Measurements from ENCODE around the gene PACS2. TPM values are rescaled to one million over a fixed set of nuclear protein-coding genes. Genes with fewer than 3 reads are reported as not detected.
A peak's percentile ranks its signal among the peaks of the same experiment; 100 is the strongest.

PACS2 gene
- total RNA-seq, 1 experiment from 2014 or later = 72.5 TPM

GRCh38 chr14:105433161-105433605, 118.6 kb downstream of the PACS2 start:
- Histone ChIP-seq H3K18ac (ENCODE audit: insufficient read length, low read depth, low read length) (no peak overlapping the region), H2AK5ac (ENCODE audit: insufficient read length, low read length) (no peak overlapping the region), H4K8ac (replicated peaks; ENCODE audit: insufficient read length, low read depth, low read length) (no peak overlapping the region), H3K4me1 (ENCODE audit: insufficient read depth, low read length) (no peaks in the 10 kb centered on the region), H3K23me2 (ENCODE audit: insufficient read length, low read depth, low read length, poor library complexity, severe bottlenecking) (no peaks in the 10 kb centered on the region), H4K20me1 (ENCODE audit: control insufficient read depth, insufficient read depth, insufficient read length) (no peaks in the 10 kb centered on the region), H2BK12ac (ENCODE audit: insufficient read length, low read depth, low read length) (no peak overlapping the region), H4K91ac (ENCODE audit: insufficient read length, low read depth, low read length) (no peak overlapping the region), H3K4ac (ENCODE audit: low read depth, low read length) (no peak overlapping the region), H4K5ac (ENCODE audit: insufficient read length, low read depth, low read length) (no peak overlapping the region), H2BK120ac (ENCODE audit: low read depth, low read length, poor library complexity, severe bottlenecking) (no peak overlapping the region), H3K4me2 (ENCODE audit: insufficient read depth, insufficient read length, low read length) (no peak overlapping the region), H3K9ac (ENCODE audit: extremely low read depth, insufficient read length, low read length) (no peak overlapping the region), H3K27ac (ENCODE audit: insufficient read length, low read depth, low read length) (no peak overlapping the region), H2BK5ac (ENCODE audit: insufficient read length, low read length) (no peak overlapping the region), H3K14ac (ENCODE audit: insufficient read depth, low read length) (no peak overlapping the region), H3K27me3 (ENCODE audit: insufficient read depth, low read length) (no peaks in the 10 kb centered on the region), H2AFZ (ENCODE audit: low read length) (no peak overlapping the region), H3K79me2 (ENCODE audit: insufficient read depth, low read length) (peaks cover 34% of the 10 kb centered on the region; the same call in 1 of the 2 replicates), H3K79me1 (ENCODE audit: insufficient read depth, low read depth, low read length, poor library complexity, severe bottlenecking) (peaks cover 14% of the 10 kb centered on the region), H2BK20ac (ENCODE audit: low read depth, low read length, poor library complexity, severe bottlenecking) (no peak overlapping the region), H3T11ph (ENCODE audit: low read length) (no peak overlapping the region), H3K56ac (ENCODE audit: insufficient read length, low read depth, low read length) (no peak overlapping the region), H3K9me3 (ENCODE audit: control insufficient read depth, low read depth, low read length) (no peaks in the 10 kb centered on the region), H3K23ac (ENCODE audit: insufficient read length, low read depth, low read length) (no peak overlapping the region), H2BK15ac (ENCODE audit: low read depth, low read length) (no peak overlapping the region)
- Mint-ChIP-seq H3K9me3 (no peaks in the 10 kb centered on the region), H3K4me1 (peaks cover 13 to 14% of the 10 kb centered on the region in 2 experiments), H3K27me3 (ENCODE audit: low read depth) (no peaks in the 10 kb centered on the region; the same call in 1 of the 2 replicates), H3K27ac (peak overlapping the region; percentile 57 to 77 (median 61); a peak in 4 of 7 replicates), H3K36me3 (ENCODE audit: insufficient read depth in 1 of 3, low read depth in 3 of 3) (peaks cover 16 to 36% (median 25%) of the 10 kb centered on the region in 3 experiments; a peak in 6 of 7 replicates), H3K4me3 (no peak overlapping the region)
- DNase-seq = no peak
- no peak for TF ChIP-seq CTCF (conservative IDR thresholded peaks at IDR 0.05)
- no CpG with 5 or more reads among the region's 17 CpGs for WGBS (ENCODE audit: extremely low coverage, insufficient read length, low lambda C conversion rate)
